HG02678 (cell line): ENCODE results near the gene IL1RAPL1.

ENCODE experiments used
- ATAC-seq: cut with Tn5 transposase; IDR thresholded peaks from one replicate; pipeline ENCODE4 v1.9.1; 2021; ENCODE audit warnings: mild to moderate bottlenecking, moderate library complexity; ENCODE audit not compliant: unreplicated experiment

Gene IL1RAPL1

DNA sequence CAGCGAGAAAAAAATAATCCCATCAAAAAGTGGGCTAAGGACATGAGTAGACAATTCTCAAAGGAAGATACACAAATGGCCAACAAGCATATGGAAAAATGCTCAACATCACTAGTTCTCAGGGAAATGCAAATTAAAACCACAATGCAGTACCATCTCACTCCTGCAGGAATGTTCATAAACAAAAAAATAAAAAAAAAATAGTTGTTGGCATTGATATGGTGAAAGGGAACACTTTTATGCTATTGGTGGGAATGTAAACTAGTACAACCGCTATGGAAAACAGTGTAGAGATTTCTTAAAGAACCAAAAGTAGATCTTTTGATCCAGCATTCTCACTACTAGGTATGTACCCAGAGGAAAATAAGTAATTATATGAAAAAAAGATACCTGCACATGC is 1119.8 kb downstream of the IL1RAPL1 start:
- ATAC-seq = no peak

- ATAC-seq = no peak
Measured at GRCh38 chrX:29721152-29721551, 1133.9 kb downstream of the IL1RAPL1 start.

- no peak for ATAC-seq
Measured at GRCh38 chrX:29724316-29724715, 1137.1 kb downstream of the IL1RAPL1 start.

- no peak for ATAC-seq
Measured at GRCh38 chrX:29726811-29727210, 1139.6 kb downstream of the IL1RAPL1 start.

- ATAC-seq = no peak
Measured at GRCh38 chrX:29728639-29729038, 1141.4 kb downstream of the IL1RAPL1 start.

DNA sequence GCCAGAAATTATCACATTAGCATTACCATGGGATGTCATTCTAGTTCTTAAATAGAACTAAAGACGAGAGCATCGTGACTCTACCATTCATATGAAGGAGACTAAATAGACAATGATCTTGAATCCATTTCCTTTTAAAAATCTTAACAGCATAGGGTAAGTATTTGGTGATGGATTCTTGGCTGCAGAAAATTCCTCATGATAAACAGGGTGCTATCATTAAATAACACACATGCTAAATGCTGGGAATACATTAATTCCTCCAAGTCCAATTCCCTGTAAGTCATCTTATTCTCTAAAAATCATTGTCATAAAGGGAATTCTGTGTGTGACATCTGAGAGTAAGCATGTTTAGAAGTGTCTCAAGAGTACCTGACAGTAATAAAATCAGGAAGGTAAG is 1157.7 kb downstream of the IL1RAPL1 start:
- no peak for ATAC-seq

DNA sequence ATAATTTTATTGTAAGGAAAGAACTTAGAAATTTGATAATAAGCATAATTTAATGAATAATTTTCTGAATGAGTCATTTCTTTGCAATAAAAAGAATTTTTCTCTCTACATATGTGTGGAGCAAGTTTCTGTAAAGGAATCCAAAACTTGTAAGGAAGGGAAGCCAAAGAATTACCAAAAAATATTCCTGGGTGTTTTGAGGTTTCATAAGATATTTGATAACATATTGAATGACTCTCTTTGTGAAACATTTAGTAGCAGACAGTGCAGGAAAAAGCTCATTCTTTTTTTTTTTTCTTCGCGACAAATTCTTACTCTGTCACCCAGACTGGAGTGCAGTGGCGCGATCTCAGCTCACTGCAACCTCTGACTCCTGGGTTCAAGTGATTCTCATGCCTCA is 1159.1 kb downstream of the IL1RAPL1 start:
- ATAC-seq = no peak

- ATAC-seq = no peak
Measured at GRCh38 chrX:29762006-29762405, 1174.8 kb downstream of the IL1RAPL1 start.

GRCh38 chrX:29775890-29776289 is 1188.6 kb downstream of the IL1RAPL1 start:
- no peak for ATAC-seq

GRCh38 chrX:29787656-29788055 is 1200.4 kb downstream of the IL1RAPL1 start:
- ATAC-seq = no peak

- no peak for ATAC-seq
Measured at GRCh38 chrX:29788991-29789699, 1201.9 kb downstream of the IL1RAPL1 start.

DNA sequence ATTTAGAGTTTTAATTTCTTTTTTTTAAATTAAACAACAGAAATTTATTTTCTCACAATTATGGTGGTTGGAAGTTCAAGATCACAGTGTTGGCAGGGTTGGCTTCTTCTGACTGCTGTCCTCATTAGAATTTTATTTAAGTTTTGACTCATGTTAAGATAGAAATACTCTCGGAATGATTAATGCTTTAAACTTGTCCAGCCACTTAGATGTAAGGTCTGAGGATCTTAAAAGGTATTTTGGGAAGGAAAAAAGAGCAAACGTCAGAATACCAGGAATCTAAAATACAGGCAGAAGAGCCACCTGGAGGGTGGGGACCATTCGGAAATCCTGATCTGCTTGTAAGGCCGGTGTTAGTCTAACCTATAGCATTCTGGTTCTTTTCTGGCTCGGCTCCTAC is 1205.1 kb downstream of the IL1RAPL1 start:
- no peak for ATAC-seq

DNA sequence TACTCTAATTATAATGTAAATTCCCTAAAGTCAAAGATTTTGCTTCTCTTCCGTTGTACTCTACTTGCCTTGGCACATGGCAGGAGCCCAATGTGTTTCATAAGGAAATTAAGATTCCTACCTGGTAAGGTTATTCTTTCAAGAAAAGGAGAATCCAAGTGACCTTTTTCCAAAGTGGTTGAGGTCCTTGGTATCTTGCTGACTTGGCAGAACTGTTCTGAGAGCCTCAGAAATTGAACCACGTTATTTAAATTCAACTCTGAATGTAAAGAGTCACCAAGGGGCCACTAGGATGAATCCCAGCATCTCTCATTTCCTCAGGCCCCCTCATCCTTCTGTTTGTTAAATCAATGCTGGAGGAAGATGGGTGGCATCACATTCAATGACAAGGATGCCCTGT is 1209.9 kb downstream of the IL1RAPL1 start:
- ATAC-seq = no peak

DNA sequence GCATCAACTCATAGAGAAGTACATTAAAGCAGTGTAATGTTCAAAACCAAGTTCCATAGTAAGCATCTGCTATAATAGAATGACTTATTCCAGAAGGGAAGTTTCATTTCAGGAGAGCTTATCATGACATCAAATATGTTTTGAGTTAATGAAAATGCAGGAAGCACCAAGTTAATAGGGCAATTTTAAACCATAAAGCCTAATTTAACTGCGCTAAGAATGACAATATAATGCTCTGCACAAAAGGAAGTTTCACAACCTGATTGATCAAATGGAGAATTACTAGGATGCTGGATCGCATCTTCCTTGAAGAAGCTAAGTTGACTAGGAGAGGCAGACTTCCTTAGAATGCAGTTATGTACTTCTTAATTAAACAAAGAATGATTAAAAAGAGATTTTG is 1211.2 kb downstream of the IL1RAPL1 start:
- ATAC-seq = no peak

DNA sequence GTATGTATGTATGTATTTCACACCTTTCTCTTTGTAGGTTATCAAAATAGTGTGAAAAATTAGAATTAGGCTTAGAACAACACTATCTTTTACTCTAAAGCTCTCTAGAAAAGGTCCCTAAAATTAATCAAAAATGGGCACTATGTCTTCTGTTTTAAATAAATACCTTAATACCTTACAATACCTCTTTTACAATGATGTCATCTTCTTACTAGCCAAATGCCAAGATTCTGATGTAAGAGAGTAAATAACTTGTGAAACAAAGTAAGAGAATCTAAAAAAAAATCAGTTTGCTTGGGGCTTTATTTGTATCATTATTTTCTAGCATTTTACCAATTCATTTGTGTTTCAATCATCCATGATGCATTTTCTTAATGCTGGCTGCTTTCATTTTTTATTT is 1225.9 kb downstream of the IL1RAPL1 start:
- ATAC-seq = no peak

GRCh38 chrX:29824176-29824906 is 1237.1 kb downstream of the IL1RAPL1 start:
- no peak for ATAC-seq

- ATAC-seq = no peak
Measured at GRCh38 chrX:29826742-29827141, 1239.5 kb downstream of the IL1RAPL1 start.

DNA sequence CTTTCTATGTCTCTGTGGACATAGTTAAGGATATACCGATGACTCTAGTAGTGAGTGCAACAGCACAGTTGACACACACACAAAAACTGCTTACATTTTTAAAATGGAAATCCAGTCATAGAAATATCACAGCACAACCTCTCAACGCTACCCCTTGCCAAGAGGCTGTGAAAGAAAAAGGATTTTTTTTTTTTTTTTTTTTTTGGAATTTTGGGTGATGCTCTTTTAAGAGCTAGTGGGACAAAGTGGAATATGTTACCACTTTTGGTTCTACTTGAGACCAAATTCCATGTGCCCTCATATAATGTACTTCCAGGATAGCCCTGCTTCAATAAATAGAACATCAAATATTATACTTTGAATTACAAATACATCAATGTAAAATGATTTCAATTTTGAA is 1247.1 kb downstream of the IL1RAPL1 start:
- ATAC-seq = no peak

GRCh38 chrX:29834764-29835163 is 1247.5 kb downstream of the IL1RAPL1 start:
- no peak for ATAC-seq

- no peak for ATAC-seq
Measured at GRCh38 chrX:29841750-29842149, 1254.5 kb downstream of the IL1RAPL1 start.

DNA sequence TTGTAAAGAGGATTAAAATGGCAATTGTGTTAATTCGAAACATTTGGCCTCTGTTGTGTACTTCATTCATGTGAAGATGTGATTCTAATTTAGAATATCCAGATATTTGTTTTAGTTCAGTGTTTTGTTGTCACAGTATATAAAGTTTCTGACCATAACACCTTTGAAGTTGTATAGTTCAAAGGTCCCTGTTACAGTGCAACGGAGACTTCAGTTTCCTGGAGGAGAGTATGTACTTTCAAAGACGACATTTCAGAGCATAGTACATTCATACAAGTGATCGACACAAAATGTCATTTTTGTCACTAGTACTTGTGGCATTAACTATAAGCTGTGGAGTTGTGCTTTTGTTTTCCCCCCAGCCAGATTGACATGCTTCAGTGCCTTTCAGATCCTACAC is 1255.3 kb downstream of the IL1RAPL1 start:
- ATAC-seq = no peak

DNA sequence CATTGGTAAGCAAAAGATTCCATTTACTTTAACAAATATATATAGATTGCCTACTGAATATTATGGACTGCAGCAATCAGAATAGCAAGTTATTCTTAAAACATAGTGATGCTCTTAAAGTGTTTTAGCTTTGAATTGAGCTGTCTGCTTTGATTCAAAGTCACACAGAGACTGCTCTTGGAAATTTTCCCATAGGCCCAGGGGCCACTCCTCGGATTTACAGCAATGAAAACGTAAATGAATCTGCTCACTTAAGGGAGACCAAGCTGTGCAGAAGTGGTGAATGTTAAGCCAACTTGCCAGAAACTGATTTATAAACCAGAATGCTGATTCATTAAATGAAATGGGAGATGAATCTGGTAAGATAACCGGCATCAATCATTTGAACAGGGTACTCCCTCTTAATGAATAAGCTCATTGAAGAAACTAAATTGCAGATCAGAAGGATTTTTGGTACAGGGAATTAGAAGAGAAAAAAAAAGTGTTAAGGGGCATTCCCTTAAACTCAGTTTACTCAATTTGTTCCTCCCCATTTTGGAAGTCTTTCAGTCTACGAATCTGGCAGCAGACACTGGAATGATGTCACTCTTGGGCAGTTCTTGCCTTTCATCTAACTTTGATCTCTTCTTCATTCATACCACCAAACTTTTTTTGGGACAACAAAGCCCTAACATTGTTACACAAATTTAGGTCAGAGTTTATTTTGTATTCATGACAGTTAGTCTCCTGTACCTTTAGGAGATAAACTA is 1264.8 kb downstream of the IL1RAPL1 start:
- no peak for ATAC-seq
